Right lobe of liver (tissue), 4 donors: ENCODE data around the gene GLS.
"Not testable (repeated sequence)": the region's sequence is repeated elsewhere in the genome, so short reads cannot be mapped to it uniquely, and the experiment has no call there.

Experiments used
- CTCF ChIP-seq, 4 donors: fragments of 200-600 bp in 3 of 4; fragments of 450-650 bp in 1 of 4; IDR thresholded peaks; one replicate each; pipeline versions ENCODE4 v1.5.1 to v1.8.0; 2016 to 2022; ENCODE audit warnings: antibody characterized with exemption in 4 of 4, mild to moderate bottlenecking in 2 of 4
- POLR2A ChIP-seq: fragments of 450-650 bp; IDR thresholded peaks from one replicate; pipeline ENCODE4 v1.6.1; 2017; ENCODE audit warnings: antibody characterized with exemption, mild to moderate bottlenecking
- donor health status: DM: no; HTN: no; CAD: no.
- donor health status: DM: no; HTN: no; CAD: no.
- donor health status: DM: no; HTN: yes; CAD: no.

DNA sequence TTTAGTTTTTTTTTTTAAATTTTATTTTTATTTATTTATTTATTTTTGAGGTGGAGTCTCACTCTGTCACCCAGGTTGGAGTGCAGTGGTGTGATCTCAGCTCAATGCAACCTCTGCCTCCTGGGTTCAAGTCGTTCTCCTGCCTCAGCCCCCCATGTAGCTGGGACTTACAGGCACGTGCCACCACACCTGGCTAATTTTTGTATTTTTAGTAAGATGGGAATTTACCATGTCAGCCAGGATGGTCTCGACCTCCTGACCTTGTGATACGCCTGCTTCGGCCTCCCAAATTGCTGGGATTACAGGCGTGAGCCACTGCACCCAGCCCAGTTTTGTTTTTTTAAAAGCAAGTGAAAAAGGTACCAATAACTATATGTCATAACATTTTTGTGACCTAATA, 5.2 kb downstream of the GLS start:
- TF ChIP-seq CTCF (IDR thresholded peaks at IDR 0.05); POLR2A: not testable (repeated sequence)
